Keratinocyte (primary cell): Measurements from ENCODE around the gene COIL. TPM values are rescaled to one million over a fixed set of nuclear protein-coding genes. Genes with fewer than 3 reads are reported as not detected.

ENCODE experiments used
- DNase-seq: peaks from one replicate; pipeline ENCODE4 v3.0.0-alpha.2; 2011; ENCODE audit warnings: low read depth, missing footprints, low spot score
- FAIRE-seq: peaks from 2 replicates; lab custom pipeline; 2011; peaks lifted over from hg19 to GRCh38; lab: Jason Lieb, UNC
- H2AFZ ChIP-seq: 2 replicates; pipeline ENCODE4 v1.6.0; 2012; ENCODE audit warnings: low read length, control low read depth, inconsistent platforms; ENCODE audit not compliant: control insufficient read depth
- H3K27ac ChIP-seq: 2 replicates; pipeline ENCODE4 v1.5.1; 2011; ENCODE audit warnings: low read length; ENCODE audit not compliant: control insufficient read depth, insufficient read depth
- H3K27me3 ChIP-seq: 3 replicates; pipeline ENCODE4 v1.6.0; 2011; ENCODE audit warnings: low read length; ENCODE audit not compliant: control insufficient read depth, insufficient read depth; ENCODE audit errors: extremely low read depth
- H3K36me3 ChIP-seq, 2 experiments: 2 replicates in 1 of 2; 3 replicates in 1 of 2; pipeline ENCODE4 v1.5.1; 2011; ENCODE audit warnings: low read length in 2 of 2, mild to moderate bottlenecking in 1 of 2; ENCODE audit not compliant: control insufficient read depth in 2 of 2, insufficient read depth in 2 of 2; ENCODE audit errors: extremely low read depth in 1 of 2
- H3K4me1 ChIP-seq: 3 replicates; pipeline ENCODE4 v1.5.1; 2011; ENCODE audit warnings: low read length; ENCODE audit not compliant: control insufficient read depth, insufficient read depth; ENCODE audit errors: extremely low read depth
- H3K4me2 ChIP-seq: 3 replicates; pipeline ENCODE4 v1.6.0; 2011; ENCODE audit warnings: low read depth, low read length; ENCODE audit not compliant: control insufficient read depth, insufficient read depth; ENCODE audit errors: extremely low read depth
- H3K4me3 ChIP-seq, 3 experiments: fragments of 200-600 bp in 1 of 3; sonication (generic) in 1 of 3; 2 replicates in 2 of 3; 3 replicates in 1 of 3; pipeline ENCODE4 v1.5.1; 2011 to 2016; ENCODE audit warnings: low read length in 3 of 3, mild to moderate bottlenecking in 3 of 3, control low read depth in 2 of 3, inconsistent platforms in 1 of 3, low read depth in 1 of 3, mixed read lengths in 1 of 3, mixed run types in 1 of 3, moderate library complexity in 1 of 3; ENCODE audit not compliant: control insufficient read depth in 2 of 3, insufficient read depth in 2 of 3; ENCODE audit errors: extremely low read depth in 1 of 3
- H3K79me2 ChIP-seq: 2 replicates; pipeline ENCODE4 v1.6.0; 2012; ENCODE audit warnings: low read length; ENCODE audit not compliant: control insufficient read depth, insufficient read depth
- H3K9ac ChIP-seq: 3 replicates; pipeline ENCODE4 v1.6.0; 2011; ENCODE audit warnings: low read length; ENCODE audit not compliant: control insufficient read depth, insufficient read depth; ENCODE audit errors: extremely low read depth
- H3K9me1 ChIP-seq: 3 replicates; pipeline ENCODE4 v1.6.0; 2011; ENCODE audit warnings: low read length; ENCODE audit not compliant: control insufficient read depth, insufficient read depth; ENCODE audit errors: extremely low read depth
- H3K9me3 ChIP-seq: 2 replicates; pipeline ENCODE4 v1.5.1; 2012; ENCODE audit warnings: low read depth, low read length; ENCODE audit not compliant: control insufficient read depth
- H4K20me1 ChIP-seq: 3 replicates; pipeline ENCODE4 v1.6.0; 2011; ENCODE audit warnings: low read length; ENCODE audit not compliant: control insufficient read depth, insufficient read depth; ENCODE audit errors: extremely low read depth
- CTCF ChIP-seq, 3 experiments: IDR thresholded peaks in 1 of 3; conservative IDR thresholded peaks in 1 of 3; optimal IDR thresholded peaks in 1 of 3; 2 replicates in 2 of 3; 3 replicates in 1 of 3; pipeline versions ENCODE3 to v1.5.1; 2011; ENCODE audit warnings: low read length in 3 of 3, mild to moderate bottlenecking in 3 of 3, moderate library complexity in 2 of 3, control low read depth in 1 of 3, inconsistent platforms in 1 of 3; ENCODE audit not compliant: insufficient read depth in 2 of 3; ENCODE audit errors: extremely low read depth in 1 of 3
- EZH2 ChIP-seq: IDR thresholded peaks from one replicate; pipeline ENCODE4 v1.6.1; 2012; ENCODE audit warnings: inconsistent platforms, mild to moderate bottlenecking, low read length, moderate library complexity
- dilution Hi-C: fragments of 300-500 bp; cut with MboI; formaldehyde crosslinking; loops from one replicate; pipeline ENCODE4 v1.7.0; 2020; ENCODE audit warnings: low sequenced_read_pairs; ENCODE audit not compliant: extremely low pct_ligation_motif_present
- polyA plus RNA-seq, 5 experiments: library from polyadenylated mRNA; depleted of rRNA in 3 of 5; stranded (reverse) in 3 of 5; stranded (forward) in 1 of 5; unstranded in 1 of 5; fragments of >200 nt; gene quantifications; 1 replicate in 1 of 5; 2 replicates in 3 of 5; 3 replicates in 1 of 5; pipeline versions ENCODE4 v1.2.1 to v1.2.3, GENCODE V29; 2011 to 2012; ENCODE audit warnings: missing spikeins in 2 of 5, low read depth in 1 of 5, low replicate concordance in 1 of 5

The COIL gene
- polyA plus RNA-seq, 1 donor (not counting 4 experiments of a cell fraction or from before 2014, with no cell fraction given) = 11.6 TPM

DNA sequence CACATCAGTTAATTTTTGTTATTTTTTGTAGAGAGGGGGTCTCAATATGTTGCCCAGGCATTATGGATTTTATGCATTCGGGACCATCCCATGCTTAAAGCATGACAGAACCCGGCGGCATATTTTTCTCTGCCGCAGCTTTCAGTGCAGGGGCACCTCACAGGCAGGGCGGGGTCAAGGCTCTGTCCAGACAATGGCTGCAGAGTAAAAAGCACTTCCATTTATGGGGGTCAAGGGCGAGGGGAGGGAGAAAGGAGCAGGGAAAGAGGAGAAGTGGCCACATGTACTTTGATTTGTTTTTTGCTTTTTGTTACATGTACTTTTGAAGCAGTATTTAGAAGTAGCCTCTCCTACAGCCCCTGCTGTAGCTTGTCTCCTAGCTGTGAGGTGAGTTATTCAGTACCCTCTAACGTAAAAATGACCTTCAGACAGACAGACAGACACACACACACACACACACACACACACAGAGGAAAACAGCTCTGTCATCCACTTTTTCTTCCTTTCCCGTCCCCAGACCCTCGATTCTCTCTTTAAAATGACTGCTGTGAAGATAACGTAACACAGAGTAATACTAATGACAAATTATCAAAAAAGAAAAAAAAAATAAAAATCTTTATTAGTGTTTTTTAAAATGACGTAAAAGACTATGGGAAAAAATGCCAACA, 16.2 kb upstream of the COIL start:
- Histone ChIP-seq H3K79me2 (no peaks in the 10 kb centered on the region), H3K9me1 (no peaks in the 10 kb centered on the region), H3K27me3 (no peaks in the 10 kb centered on the region), H3K4me1 (peaks cover 19% of the 10 kb centered on the region), H3K9me3 (no peaks in the 10 kb centered on the region), H2AFZ (no peak overlapping the region), H4K20me1 (no peaks in the 10 kb centered on the region), H3K27ac (no peak overlapping the region), H3K4me2 (peak overlapping the region; percentile 92), H3K36me3 (peaks cover 0 to 4% of the 10 kb centered on the region in 2 experiments), H3K4me3 (peak overlapping the region in 2 of 3 experiments; percentile 79 to 87), H3K9ac (no peak overlapping the region)
- dilution Hi-C loops = no loop called here
- no peak for DNase-seq
- TF ChIP-seq EZH2 (no peak), CTCF (optimal IDR thresholded peaks at IDR 0.05 in 1 of 3, IDR thresholded peaks at IDR 0.05 in 1 of 3, conservative IDR thresholded peaks at IDR 0.05 in 1 of 3; ENCODE audit: extremely low read depth in 1 of 3, insufficient read depth in 2 of 3, low read length in 3 of 3) (no peak)
- FAIRE-seq = no peak

DNA sequence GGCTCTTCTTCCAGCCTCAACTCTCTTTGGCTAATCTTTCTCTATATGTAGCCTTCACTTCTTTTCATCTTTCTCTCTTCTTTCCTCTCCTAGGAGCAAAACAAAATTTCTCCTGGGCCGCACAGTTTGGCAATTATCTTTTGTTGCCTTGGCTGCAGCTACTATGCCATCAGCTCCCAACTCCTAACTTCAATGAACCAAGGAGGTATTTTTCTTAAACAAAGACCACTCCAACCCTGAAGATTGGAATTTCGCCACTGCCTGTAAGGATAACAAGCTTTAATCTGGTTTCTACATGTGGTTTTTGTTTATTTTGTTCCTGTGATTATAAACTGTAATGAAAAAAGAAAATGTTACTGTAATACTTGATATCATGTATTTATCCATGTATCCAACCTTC, 14.8 kb upstream of the COIL start:
- DNase-seq = no peak
- no peak overlapping the region for H3K4me3 ChIP-seq
- H3K27ac ChIP-seq = no peak overlapping the region
- no peak overlapping the region for H3K9ac ChIP-seq
- H3K79me2 ChIP-seq = no peaks in the 10 kb centered on the region
- no peaks in the 10 kb centered on the region for H3K27me3 ChIP-seq
- no peak overlapping the region for H3K4me2 ChIP-seq
- H2AFZ ChIP-seq = no peak overlapping the region
- H3K4me1 ChIP-seq = peaks cover 16% of the 10 kb centered on the region
- no peaks in the 10 kb centered on the region for H3K9me3 ChIP-seq
- dilution Hi-C loops = no loop called here
- H4K20me1 ChIP-seq = no peaks in the 10 kb centered on the region
- TF ChIP-seq EZH2 (no peak), CTCF (optimal IDR thresholded peaks at IDR 0.05 in 1 of 3, IDR thresholded peaks at IDR 0.05 in 1 of 3, conservative IDR thresholded peaks at IDR 0.05 in 1 of 3; ENCODE audit: extremely low read depth in 1 of 3, insufficient read depth in 2 of 3, low read length in 3 of 3) (no peak)
- no peaks in the 10 kb centered on the region for H3K36me3 ChIP-seq
- no peak for FAIRE-seq
- H3K9me1 ChIP-seq = no peaks in the 10 kb centered on the region
